GM12874 (cell line): ENCODE data around the gene AFF3.

Experiments
- TF ChIP-seq, protein P1 (sequence below): IDR thresholded peaks from 2 replicates; pipeline ENCODE4 v1.5.1; 2011; ENCODE audit warnings: low read depth, mild to moderate bottlenecking, control low read depth, low read length, moderate library complexity; ENCODE audit not compliant: insufficient read depth

AFF3 gene

DNA sequence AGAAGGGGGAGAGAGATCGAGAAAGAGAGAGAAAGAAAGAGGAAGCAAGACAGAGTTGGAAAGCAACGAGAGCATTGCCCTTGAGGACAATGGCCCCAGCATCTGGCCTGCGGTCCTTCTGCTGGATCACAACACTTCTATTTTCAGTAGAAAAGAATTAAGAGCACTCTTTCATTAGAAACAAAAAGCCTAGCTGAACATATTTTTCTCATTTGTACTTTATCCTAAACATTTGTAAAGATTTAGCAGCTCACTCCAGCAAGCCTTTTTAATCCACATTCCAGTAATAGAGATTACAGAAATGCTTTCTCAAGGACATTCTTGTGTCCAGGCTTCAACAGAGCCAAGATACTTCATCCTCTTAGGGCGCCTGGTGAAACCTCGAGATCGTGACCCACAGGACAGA lies 31.6 kb upstream of the AFF3 start:
- TF ChIP-seq, protein P1, sequence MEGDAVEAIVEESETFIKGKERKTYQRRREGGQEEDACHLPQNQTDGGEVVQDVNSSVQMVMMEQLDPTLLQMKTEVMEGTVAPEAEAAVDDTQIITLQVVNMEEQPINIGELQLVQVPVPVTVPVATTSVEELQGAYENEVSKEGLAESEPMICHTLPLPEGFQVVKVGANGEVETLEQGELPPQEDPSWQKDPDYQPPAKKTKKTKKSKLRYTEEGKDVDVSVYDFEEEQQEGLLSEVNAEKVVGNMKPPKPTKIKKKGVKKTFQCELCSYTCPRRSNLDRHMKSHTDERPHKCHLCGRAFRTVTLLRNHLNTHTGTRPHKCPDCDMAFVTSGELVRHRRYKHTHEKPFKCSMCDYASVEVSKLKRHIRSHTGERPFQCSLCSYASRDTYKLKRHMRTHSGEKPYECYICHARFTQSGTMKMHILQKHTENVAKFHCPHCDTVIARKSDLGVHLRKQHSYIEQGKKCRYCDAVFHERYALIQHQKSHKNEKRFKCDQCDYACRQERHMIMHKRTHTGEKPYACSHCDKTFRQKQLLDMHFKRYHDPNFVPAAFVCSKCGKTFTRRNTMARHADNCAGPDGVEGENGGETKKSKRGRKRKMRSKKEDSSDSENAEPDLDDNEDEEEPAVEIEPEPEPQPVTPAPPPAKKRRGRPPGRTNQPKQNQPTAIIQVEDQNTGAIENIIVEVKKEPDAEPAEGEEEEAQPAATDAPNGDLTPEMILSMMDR, result no peak

DNA sequence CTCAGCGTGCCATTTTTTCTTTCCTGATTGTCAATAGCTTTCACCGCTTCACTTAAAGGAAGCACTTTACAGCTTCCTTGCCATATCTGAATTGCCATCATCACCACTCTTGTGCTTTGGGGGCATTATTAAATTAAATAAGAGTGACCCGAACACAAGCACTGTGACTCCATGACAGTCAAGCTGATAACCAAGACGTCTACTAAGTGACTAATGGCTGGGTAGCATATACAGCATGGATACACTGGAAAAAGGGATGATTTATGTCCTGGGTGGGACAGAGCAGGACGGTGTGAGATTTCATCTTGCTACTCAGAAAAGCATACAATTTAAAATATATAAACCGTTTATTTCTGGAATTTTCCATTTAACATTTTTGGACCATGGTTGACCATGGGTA lies 24.3 kb upstream of the AFF3 start:
- TF ChIP-seq, protein P1, result no peak

DNA sequence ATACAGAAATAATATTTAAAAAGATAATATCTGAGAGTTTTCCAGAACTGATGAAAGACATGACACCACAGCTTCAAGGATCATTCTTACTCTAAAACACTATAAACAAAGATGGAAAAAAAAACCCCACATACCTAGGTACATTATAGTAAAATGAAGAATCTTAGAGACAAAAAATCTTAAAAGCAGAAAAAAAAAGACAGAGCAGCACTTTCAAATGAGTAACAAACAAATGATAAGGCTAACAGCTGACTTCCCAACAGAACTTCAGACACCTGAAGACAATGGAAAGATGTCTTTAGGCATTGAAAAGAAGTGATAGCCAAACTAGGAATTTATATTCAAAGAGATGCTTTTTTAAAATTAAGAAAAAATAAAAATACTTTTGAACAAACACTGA lies 21.2 kb upstream of the AFF3 start:
- TF ChIP-seq, protein P1, result no peak

DNA sequence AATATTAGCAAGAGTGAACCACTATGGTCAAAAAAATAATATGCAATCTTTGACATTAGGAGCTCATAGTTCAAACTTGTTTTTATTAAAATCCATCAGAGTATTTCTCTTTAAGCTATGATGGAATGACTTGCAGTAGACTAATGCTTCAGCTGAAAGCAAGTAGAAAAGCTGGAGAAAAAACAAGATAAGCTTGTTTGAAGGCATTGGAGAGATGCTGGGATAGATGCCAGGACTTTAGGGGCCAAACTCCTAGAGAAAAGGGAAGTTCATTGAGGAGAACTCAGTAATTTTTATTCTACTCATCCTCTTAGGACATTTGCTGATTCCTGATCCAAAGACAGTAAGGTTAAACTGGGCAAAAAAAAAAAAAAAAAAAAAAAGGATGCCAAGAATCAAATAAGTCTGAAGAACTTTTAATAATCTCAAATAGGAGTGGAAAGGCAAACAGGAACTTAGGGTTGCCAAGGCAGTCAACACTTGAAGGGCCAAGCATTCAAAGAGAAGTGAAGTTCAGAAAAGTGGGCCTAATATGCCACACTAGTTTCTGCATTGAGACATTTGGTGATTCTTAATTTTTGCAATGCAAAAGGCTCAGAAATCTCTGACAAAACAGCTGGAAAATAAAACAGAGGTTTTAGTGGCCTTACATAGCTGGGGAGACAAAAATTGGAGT lies 19.7 kb upstream of the AFF3 start:
- TF ChIP-seq, protein P1, result no peak

DNA sequence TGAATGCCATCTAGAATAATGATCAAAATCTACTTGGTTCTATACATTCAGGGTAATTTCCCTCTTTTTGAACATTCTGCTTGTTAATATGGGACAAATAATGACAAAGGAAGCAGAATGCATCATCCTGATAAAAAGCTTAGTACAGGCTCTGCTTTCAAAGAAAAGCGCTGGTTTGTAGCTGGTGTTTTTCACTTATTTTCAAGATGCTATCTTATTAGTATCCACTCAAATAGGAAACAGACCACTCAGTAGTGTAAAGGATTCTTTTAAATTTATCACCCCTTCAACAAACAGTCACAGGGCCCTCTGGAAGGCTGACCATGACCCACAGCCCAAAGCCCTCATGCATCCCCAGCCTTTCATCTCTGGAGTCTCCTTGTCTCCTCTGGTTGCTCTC lies 18.0 kb upstream of the AFF3 start:
- TF ChIP-seq, protein P1, result no peak

DNA sequence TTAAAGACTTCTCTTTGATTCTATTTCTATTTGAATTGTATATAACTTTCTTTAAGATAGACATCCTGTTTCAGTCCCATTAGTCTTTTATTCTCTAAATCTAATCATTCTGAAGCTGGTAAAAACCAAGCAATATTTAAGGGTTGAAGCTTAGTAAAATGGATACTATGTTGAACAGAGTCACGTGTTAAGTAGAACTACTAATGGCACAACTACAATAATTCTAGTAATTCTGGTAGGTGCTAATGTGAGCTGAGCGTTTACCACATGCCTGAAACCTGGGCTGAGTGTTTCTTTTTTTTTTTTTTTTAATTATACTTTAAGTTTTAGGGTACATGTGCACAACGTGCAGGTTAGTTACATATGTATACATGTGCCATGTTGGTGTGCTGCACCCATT lies 8.9 kb upstream of the AFF3 start:
- TF ChIP-seq, protein P1, result no peak

DNA sequence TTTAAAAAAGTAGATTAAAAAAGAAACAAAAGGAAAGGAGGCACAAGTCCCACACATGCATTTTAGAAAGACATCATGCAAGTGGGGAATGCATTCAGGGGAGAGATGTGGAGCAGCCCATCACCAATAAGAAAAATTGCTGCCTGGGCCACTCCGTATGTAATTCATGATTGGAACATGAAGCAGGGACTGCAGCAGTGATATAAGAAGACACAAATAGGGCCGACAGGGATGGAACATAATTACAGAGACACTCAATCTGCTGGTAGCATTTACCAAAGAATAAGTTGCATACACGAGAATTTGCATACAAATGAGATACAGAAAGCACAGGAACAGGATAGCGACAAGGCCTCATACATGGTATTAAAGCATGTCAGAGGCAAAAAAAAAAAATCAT lies 6.5 kb upstream of the AFF3 start:
- TF ChIP-seq, protein P1, result no peak
